GM12873 (cell line): ENCODE measurements around the gene TMTC4.

Source experiments
- CTCF ChIP-seq: IDR thresholded peaks from 2 replicates; pipeline ENCODE4 v1.5.1; 2012; ENCODE audit warnings: low read depth, mild to moderate bottlenecking, moderate library complexity, low read length, control low read depth; ENCODE audit not compliant: insufficient read depth; ENCODE audit errors: missing control alignments

The TMTC4 gene

GRCh38 chr13:100662468-100663211, 12.0 kb downstream of the TMTC4 start:
- no peak for TF ChIP-seq CTCF

- TF ChIP-seq CTCF: no peak
Measured at GRCh38 chr13:100660761-100661160, 13.8 kb downstream of the TMTC4 start.

GRCh38 chr13:100659578-100659977, 15.0 kb downstream of the TMTC4 start:
- no peak for TF ChIP-seq CTCF

GRCh38 chr13:100658363-100658762, 16.2 kb downstream of the TMTC4 start:
- no peak for TF ChIP-seq CTCF

- no peak for TF ChIP-seq CTCF
Measured at GRCh38 chr13:100657881-100658315, 16.7 kb downstream of the TMTC4 start.

- no peak for TF ChIP-seq CTCF
Measured at GRCh38 chr13:100652510-100652909, 22.1 kb downstream of the TMTC4 start.

GRCh38 chr13:100650326-100650725, 24.3 kb downstream of the TMTC4 start:
- TF ChIP-seq CTCF: no peak
